ENCODE results near the gene SMCR8.
A peak's percentile ranks its signal among the peaks of the same experiment; 100 is the strongest.
"Not testable (repeated sequence)": the region's sequence is repeated elsewhere in the genome, so short reads cannot be mapped to it uniquely, and the experiment has no call there.

SMCR8 gene

GRCh38 chr17:18318771-18319450 is 3.8 kb downstream of the SMCR8 start:
- DNase-seq (ENCODE audit: low spot score): no peak

- DNase-seq (ENCODE audit: low spot score): peak; percentile 66
Observed at GRCh38 chr17:18319604-18320256, 4.6 kb downstream of the SMCR8 start.

- DNase-seq (ENCODE audit: low spot score): no peak
Observed at GRCh38 chr17:18320301-18320700, 5.2 kb downstream of the SMCR8 start.

GRCh38 chr17:18321309-18321708 is 6.2 kb downstream of the SMCR8 start:
- DNase-seq (ENCODE audit: low spot score): no peak

- DNase-seq (ENCODE audit: low spot score): no peak
Observed at GRCh38 chr17:18322522-18322921, 7.4 kb downstream of the SMCR8 start.

GRCh38 chr17:18323007-18323406 is 7.9 kb downstream of the SMCR8 start:
- DNase-seq (ENCODE audit: low spot score): peak; percentile 57

GRCh38 chr17:18323507-18324139 is 8.5 kb downstream of the SMCR8 start:
- DNase-seq (ENCODE audit: low spot score): no peak

- no peak for DNase-seq (ENCODE audit: low spot score)
Observed at GRCh38 chr17:18324140-18325050, 9.3 kb downstream of the SMCR8 start.

GRCh38 chr17:18326039-18326438 is 10.9 kb downstream of the SMCR8 start:
- DNase-seq (ENCODE audit: low spot score): no peak

- DNase-seq (ENCODE audit: low spot score): no peak
Observed at GRCh38 chr17:18326572-18326971, 11.5 kb downstream of the SMCR8 start.

GRCh38 chr17:18327093-18327492 is 12.0 kb downstream of the SMCR8 start:
- no peak for DNase-seq (ENCODE audit: low spot score)

GRCh38 chr17:18327556-18327955 is 12.5 kb downstream of the SMCR8 start:
- no peak for DNase-seq (ENCODE audit: low spot score)

- no peak for DNase-seq (ENCODE audit: low spot score)
Observed at GRCh38 chr17:18328643-18329204, 13.6 kb downstream of the SMCR8 start.

- DNase-seq (ENCODE audit: low spot score): no peak
Observed at GRCh38 chr17:18331879-18332278, 16.8 kb downstream of the SMCR8 start.

GRCh38 chr17:18332909-18333489 is 17.9 kb downstream of the SMCR8 start:
- DNase-seq (ENCODE audit: low spot score): peak; percentile 28

GRCh38 chr17:18338158-18338557 is 23.1 kb downstream of the SMCR8 start:
- DNase-seq (ENCODE audit: low spot score): not testable (repeated sequence)

GRCh38 chr17:18339933-18340332 is 24.8 kb downstream of the SMCR8 start:
- DNase-seq (ENCODE audit: low spot score): no peak

- no peak for DNase-seq (ENCODE audit: low spot score)
Observed at GRCh38 chr17:18344021-18344420, 28.9 kb downstream of the SMCR8 start.

GRCh38 chr17:18353541-18353940 is 38.4 kb downstream of the SMCR8 start:
- no peak for DNase-seq (ENCODE audit: low spot score)

- no peak for DNase-seq (ENCODE audit: low spot score)
Observed at GRCh38 chr17:18356624-18357023, 41.5 kb downstream of the SMCR8 start.

GRCh38 chr17:18360518-18360917 is 45.4 kb downstream of the SMCR8 start:
- DNase-seq (ENCODE audit: low spot score): no peak

All from kidney tubule cell (primary cell).